Stimulated activated CD8-positive, alpha-beta memory T cell treated with anti-CD3 and anti-CD28 coated beads, Interleukin-7, amount 100 ng/mL, for 1 hour (primary cell): Measurements from ENCODE around the gene IFT122.

Source experiments
- DNase-seq, 2 donors: peaks; one replicate each; pipeline ENCODE4 v3.0.0-alpha.2; 2020; ENCODE audit warnings: low read depth in 2 of 2

The IFT122 gene

GRCh38 chr3:129441215-129441614 is 1.2 kb downstream of the IFT122 start:
- no peak for DNase-seq

GRCh38 chr3:129441782-129442181 is 1.8 kb downstream of the IFT122 start:
- no peak for DNase-seq

GRCh38 chr3:129442486-129442885 is 2.5 kb downstream of the IFT122 start:
- no peak for DNase-seq

GRCh38 chr3:129442947-129443346 is 2.9 kb downstream of the IFT122 start:
- DNase-seq = no peak

- DNase-seq = no peak
These were observed 5.4 kb downstream of the IFT122 start for GRCh38 chr3:129445471-129445870.

- DNase-seq = no peak
These were observed 6.9 kb downstream of the IFT122 start for GRCh38 chr3:129446926-129447325.

- DNase-seq = no peak
These were observed 8.3 kb downstream of the IFT122 start for GRCh38 chr3:129448186-129448895.

- DNase-seq = no peak
These were observed 9.5 kb downstream of the IFT122 start for GRCh38 chr3:129449279-129450115.

GRCh38 chr3:129453732-129454131 is 13.7 kb downstream of the IFT122 start:
- no peak for DNase-seq

GRCh38 chr3:129460155-129460554 is 20.1 kb downstream of the IFT122 start:
- DNase-seq = no peak

GRCh38 chr3:129460572-129460971 is 20.5 kb downstream of the IFT122 start:
- DNase-seq = no peak

GRCh38 chr3:129461022-129461421 is 21.0 kb downstream of the IFT122 start:
- DNase-seq = no peak

GRCh38 chr3:129461461-129462146 is 21.6 kb downstream of the IFT122 start:
- no peak for DNase-seq

- DNase-seq = no peak
These were observed 22.4 kb downstream of the IFT122 start for GRCh38 chr3:129462361-129462968.

- DNase-seq = no peak
These were observed 23.1 kb downstream of the IFT122 start for GRCh38 chr3:129463094-129463493.

GRCh38 chr3:129463716-129464115 is 23.7 kb downstream of the IFT122 start:
- no peak for DNase-seq

- no peak for DNase-seq
These were observed 27.9 kb downstream of the IFT122 start for GRCh38 chr3:129467932-129468331.

- no peak for DNase-seq
These were observed 29.0 kb downstream of the IFT122 start for GRCh38 chr3:129469026-129469425.

GRCh38 chr3:129470861-129471260 is 30.8 kb downstream of the IFT122 start:
- DNase-seq = no peak

GRCh38 chr3:129473067-129473768 is 33.2 kb downstream of the IFT122 start:
- no peak for DNase-seq

- no peak for DNase-seq
These were observed 33.7 kb downstream of the IFT122 start for GRCh38 chr3:129473769-129474152.
